ENCODE measurements around the gene ESPNL.

Gene ESPNL

GRCh38 chr2:238144262-238144661 lies 44.1 kb downstream of the ESPNL start:
- DNase-seq = no peak

- DNase-seq = no peak
Measured at GRCh38 chr2:238145046-238145445, 44.9 kb downstream of the ESPNL start.

- DNase-seq = no peak
Measured at GRCh38 chr2:238145851-238146250, 45.7 kb downstream of the ESPNL start.

- no peak for DNase-seq
Measured at GRCh38 chr2:238146884-238147544, 46.9 kb downstream of the ESPNL start.

GRCh38 chr2:238148981-238149380 lies 48.8 kb downstream of the ESPNL start:
- DNase-seq = no peak

GRCh38 chr2:238149841-238150572 lies 49.9 kb downstream of the ESPNL start:
- DNase-seq = no peak

GRCh38 chr2:238150686-238151085 lies 50.5 kb downstream of the ESPNL start:
- DNase-seq = no peak

- DNase-seq = no peak
Measured at GRCh38 chr2:238151205-238151604, 51.1 kb downstream of the ESPNL start.

- no peak for DNase-seq
Measured at GRCh38 chr2:238151628-238152235, 51.6 kb downstream of the ESPNL start.

- no peak for DNase-seq
Measured at GRCh38 chr2:238152771-238153688, 52.9 kb downstream of the ESPNL start.

GRCh38 chr2:238154570-238154969 lies 54.4 kb downstream of the ESPNL start:
- DNase-seq = no peak

- no peak for DNase-seq
Measured at GRCh38 chr2:238155051-238155760, 55.1 kb downstream of the ESPNL start.

- no peak for DNase-seq
Measured at GRCh38 chr2:238155761-238156694, 55.9 kb downstream of the ESPNL start.

GRCh38 chr2:238157506-238158017 lies 57.4 kb downstream of the ESPNL start:
- peak; percentile 78 for DNase-seq

- DNase-seq = peak; percentile 44
Measured at GRCh38 chr2:238158018-238158508, 57.9 kb downstream of the ESPNL start.

- peak; percentile 35 for DNase-seq
Measured at GRCh38 chr2:238158509-238159070, 58.5 kb downstream of the ESPNL start, which contains the start of gene ERFE. Gene ERFE, plus strand, starts transcription at chr2:238158970. Its CDS starts 38 bp downstream, at chr2:238159008.

GRCh38 chr2:238159071-238159539 lies 59.0 kb downstream of the ESPNL start:
- DNase-seq = no peak

- DNase-seq = no peak
Measured at GRCh38 chr2:238159661-238160205, 59.6 kb downstream of the ESPNL start.

GRCh38 chr2:238160206-238161129 lies 60.3 kb downstream of the ESPNL start:
- DNase-seq = no peak
